Erythroblast (primary cell): Measurements from ENCODE around the gene RNASE8.

Experiments used
- GATA1 ChIP-seq: IDR thresholded peaks from 2 replicates; pipeline ENCODE4 v1.6.1; 2011; ENCODE audit warnings: low read depth, mild to moderate bottlenecking, control low read depth, low read length, moderate library complexity
- POLR2A ChIP-seq: IDR thresholded peaks from 2 replicates; pipeline ENCODE4 v1.6.1; 2011; ENCODE audit warnings: mild to moderate bottlenecking, low read length

- TF ChIP-seq POLR2A: no peak
- TF ChIP-seq GATA1: no peak
Measured at GRCh38 chr14:21026988-21027315, 30.7 kb upstream of the RNASE8 start.
